IPS-18c (cell line): ENCODE results near the gene COQ8A.
"Not testable (repeated sequence)": the region's sequence is repeated elsewhere in the genome, so short reads cannot be mapped to it uniquely, and the experiment has no call there.

ENCODE experiments used
- H3K4me3 ChIP-seq: 2 replicates; pipeline ENCODE4 v1.7.0; 2013; ENCODE audit warnings: low read depth, mild to moderate bottlenecking, low read length, moderate library complexity; ENCODE audit not compliant: insufficient read depth
- H3K9me3 ChIP-seq: one replicate; pipeline ENCODE4 v1.6.1; 2013; ENCODE audit warnings: mild to moderate bottlenecking, low read length, moderate library complexity; ENCODE audit not compliant: control insufficient read depth, insufficient read depth

COQ8A gene

GRCh38 chr1:226985239-226985838 is 45.2 kb downstream of the COQ8A start:
- no peak overlapping the region for H3K4me3 ChIP-seq
- peaks cover 3% of the 10 kb centered on the region for H3K9me3 ChIP-seq

- H3K4me3 ChIP-seq: no peak overlapping the region
- H3K9me3 ChIP-seq: peaks cover 3% of the 10 kb centered on the region
These were observed 45.9 kb downstream of the COQ8A start for GRCh38 chr1:226985839-226986463.

GRCh38 chr1:226986496-226987178 is 46.5 kb downstream of the COQ8A start:
- Histone ChIP-seq H3K4me3 (no peak overlapping the region), H3K9me3 (peaks cover 3% of the 10 kb centered on the region)

- peaks cover 3% of the 10 kb centered on the region for H3K9me3 ChIP-seq
- no peak overlapping the region for H3K4me3 ChIP-seq
These were observed 47.1 kb downstream of the COQ8A start for GRCh38 chr1:226987179-226987536.

GRCh38 chr1:226987623-226988333 is 47.7 kb downstream of the COQ8A start:
- Histone ChIP-seq H3K4me3 (no peak overlapping the region), H3K9me3 (peaks cover 3% of the 10 kb centered on the region)

GRCh38 chr1:226988334-226988666 is 48.2 kb downstream of the COQ8A start:
- Histone ChIP-seq H3K9me3 (peaks cover 3% of the 10 kb centered on the region), H3K4me3 (no peak overlapping the region)

- Histone ChIP-seq H3K9me3 (peaks cover 3% of the 10 kb centered on the region), H3K4me3 (no peak overlapping the region)
These were observed 49.2 kb downstream of the COQ8A start for GRCh38 chr1:226989085-226989920.

- no peak overlapping the region for H3K4me3 ChIP-seq
These were observed 50.1 kb downstream of the COQ8A start for GRCh38 chr1:226990133-226990716.

GRCh38 chr1:226991920-226992319 is 51.8 kb downstream of the COQ8A start:
- Histone ChIP-seq H3K9me3 (peaks cover 3% of the 10 kb centered on the region), H3K4me3 (no peak overlapping the region)

More at GRCh38 chr1:226990133-226990716, 50.1 kb downstream of the COQ8A start:
- peaks cover 3% of the 10 kb centered on the region for H3K9me3 ChIP-seq

GRCh38 chr1:226993814-226994585 is 53.9 kb downstream of the COQ8A start:
- no peak overlapping the region for H3K4me3 ChIP-seq

GRCh38 chr1:226994586-226995364 is 54.7 kb downstream of the COQ8A start:
- Histone ChIP-seq H3K9me3 (no peaks in the 10 kb centered on the region), H3K4me3 (no peak overlapping the region)

More at GRCh38 chr1:226993814-226994585, 53.9 kb downstream of the COQ8A start:
- peaks cover 3% of the 10 kb centered on the region for H3K9me3 ChIP-seq

- no peaks in the 10 kb centered on the region for H3K9me3 ChIP-seq
- no peak overlapping the region for H3K4me3 ChIP-seq
These were observed 55.6 kb downstream of the COQ8A start for GRCh38 chr1:226995365-226996332.

- not testable (repeated sequence) for H3K4me3 ChIP-seq
These were observed 59.5 kb downstream of the COQ8A start for GRCh38 chr1:226999579-226999978.

GRCh38 chr1:227002531-227003049 is 62.5 kb downstream of the COQ8A start:
- no peak overlapping the region for H3K4me3 ChIP-seq
- no peaks in the 10 kb centered on the region for H3K9me3 ChIP-seq

More at GRCh38 chr1:226999579-226999978, 59.5 kb downstream of the COQ8A start:
- H3K9me3 ChIP-seq: not testable (repeated sequence)
